GM12875 (cell line): ENCODE measurements around the gene LPP.

Experiments
- H3K4me3 ChIP-seq: one replicate; pipeline ENCODE4 v1.5.1; 2011; ENCODE audit warnings: low read depth, low read length, control low read depth
- CTCF ChIP-seq: IDR thresholded peaks from 2 replicates; pipeline ENCODE4 v1.5.1; 2011; ENCODE audit warnings: low read depth, mild to moderate bottlenecking, control low read depth, inconsistent platforms, low read length, moderate library complexity, borderline replicate concordance; ENCODE audit not compliant: insufficient read depth

LPP gene

GRCh38 chr3:188524052-188524451 lies 370.1 kb downstream of the LPP start:
- TF ChIP-seq CTCF: no peak

GRCh38 chr3:188526057-188526456 lies 372.1 kb downstream of the LPP start:
- no peak overlapping the region for H3K4me3 ChIP-seq
- no peak for TF ChIP-seq CTCF

More at GRCh38 chr3:188524052-188524451, 370.1 kb downstream of the LPP start:
- H3K4me3 ChIP-seq: no peak overlapping the region

GRCh38 chr3:188527389-188527788 lies 373.4 kb downstream of the LPP start:
- no peak overlapping the region for H3K4me3 ChIP-seq
- TF ChIP-seq CTCF: no peak

GRCh38 chr3:188528396-188528795 lies 374.4 kb downstream of the LPP start:
- TF ChIP-seq CTCF: no peak
- H3K4me3 ChIP-seq: no peak overlapping the region

- no peak for TF ChIP-seq CTCF
- no peak overlapping the region for H3K4me3 ChIP-seq
Measured at GRCh38 chr3:188529228-188529627, 375.3 kb downstream of the LPP start.

GRCh38 chr3:188530226-188530625 lies 376.3 kb downstream of the LPP start:
- no peak overlapping the region for H3K4me3 ChIP-seq
- TF ChIP-seq CTCF: no peak

GRCh38 chr3:188531210-188531609 lies 377.3 kb downstream of the LPP start:
- H3K4me3 ChIP-seq: no peak overlapping the region
- no peak for TF ChIP-seq CTCF
